NCI-H226 (cell line): ENCODE data around the gene ADAMTS2.

Source experiments
- DNase-seq: peaks from one replicate; pipeline ENCODE4 v3.0.0-alpha.2; 2015

ADAMTS2 gene

DNA sequence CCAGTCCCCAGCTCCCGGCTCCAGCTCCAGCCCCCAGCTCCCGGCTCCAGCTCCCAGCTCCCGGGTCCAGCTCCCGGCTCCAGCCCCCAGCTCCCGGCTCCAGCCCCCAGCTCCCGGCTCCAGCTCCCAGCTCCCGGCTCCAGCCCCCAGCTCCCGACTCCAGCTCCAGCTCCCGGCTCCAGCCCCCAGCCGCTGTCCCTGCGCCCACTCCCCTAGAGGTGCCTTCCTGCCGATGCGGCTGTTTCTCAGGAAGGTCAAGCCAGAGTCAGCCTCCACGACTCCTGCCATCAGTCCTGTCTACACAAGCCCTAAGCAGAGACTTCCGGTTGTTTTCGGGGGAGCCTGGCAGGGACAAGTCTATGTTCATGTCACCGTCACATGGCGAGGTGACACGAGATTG is 210.3 kb downstream of the ADAMTS2 start:
- no peak for DNase-seq

- no peak for DNase-seq
Measured at GRCh38 chr5:179134511-179134910, 210.8 kb downstream of the ADAMTS2 start.

GRCh38 chr5:179132586-179133355 is 212.5 kb downstream of the ADAMTS2 start:
- no peak for DNase-seq

DNA sequence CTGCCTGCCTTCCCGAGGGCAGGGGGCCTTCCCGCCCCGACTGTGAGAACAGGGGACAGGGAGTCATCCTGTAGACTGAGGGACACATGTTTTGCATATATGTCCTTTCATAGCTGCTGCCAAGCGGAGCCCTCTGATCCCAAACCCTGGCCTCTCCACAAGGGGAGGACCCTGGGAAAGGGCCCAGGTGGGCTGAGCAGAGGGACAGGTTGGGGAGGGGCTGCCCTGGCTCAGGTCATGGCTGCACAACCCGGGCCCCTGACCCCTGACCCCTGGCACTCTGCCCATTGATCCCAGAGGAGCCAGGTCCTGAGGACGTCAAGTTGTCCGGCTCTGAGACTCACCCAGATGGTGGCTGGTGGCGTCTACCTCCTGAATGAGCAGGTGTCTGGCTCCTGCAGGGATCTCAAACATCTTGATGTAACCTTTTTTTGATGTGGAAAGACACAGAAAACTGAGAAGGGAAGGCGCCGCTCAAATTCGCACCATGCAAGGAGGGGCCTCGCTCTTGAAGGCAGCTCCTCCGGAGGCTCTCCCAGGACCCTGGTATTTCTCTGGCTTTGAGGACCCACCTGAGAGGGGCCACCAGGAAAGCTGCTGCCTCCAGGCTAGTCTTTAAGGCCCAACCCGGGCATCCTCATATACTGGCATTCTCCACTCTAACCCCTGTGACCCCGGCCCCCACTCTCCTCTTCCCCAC is 213.2 kb downstream of the ADAMTS2 start:
- no peak for DNase-seq

DNA sequence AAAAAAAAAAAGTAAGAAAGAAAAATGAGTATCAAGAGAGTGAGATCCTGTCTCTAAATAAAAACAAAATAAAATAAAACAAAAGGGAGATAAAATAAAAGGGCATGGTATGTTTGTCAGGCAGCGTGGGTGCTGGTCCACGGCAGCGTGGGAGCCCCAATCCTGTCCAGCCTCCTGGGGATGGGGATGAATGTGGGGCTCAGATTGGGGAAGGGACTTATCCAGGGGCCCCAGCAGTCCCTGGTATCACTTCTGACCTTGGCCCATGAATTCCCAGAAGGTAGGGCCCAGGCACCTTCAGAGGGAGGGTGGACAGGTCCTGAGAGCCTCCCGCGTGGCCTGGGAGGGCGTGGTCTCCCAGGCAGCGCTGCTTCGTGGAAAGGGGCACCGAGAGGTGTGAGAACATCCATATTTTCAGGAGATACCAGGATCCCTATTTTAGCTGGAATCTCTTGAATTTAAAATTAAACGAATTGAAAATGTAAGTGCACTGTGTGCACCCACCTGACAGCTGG is 213.9 kb downstream of the ADAMTS2 start:
- DNase-seq: no peak

DNA sequence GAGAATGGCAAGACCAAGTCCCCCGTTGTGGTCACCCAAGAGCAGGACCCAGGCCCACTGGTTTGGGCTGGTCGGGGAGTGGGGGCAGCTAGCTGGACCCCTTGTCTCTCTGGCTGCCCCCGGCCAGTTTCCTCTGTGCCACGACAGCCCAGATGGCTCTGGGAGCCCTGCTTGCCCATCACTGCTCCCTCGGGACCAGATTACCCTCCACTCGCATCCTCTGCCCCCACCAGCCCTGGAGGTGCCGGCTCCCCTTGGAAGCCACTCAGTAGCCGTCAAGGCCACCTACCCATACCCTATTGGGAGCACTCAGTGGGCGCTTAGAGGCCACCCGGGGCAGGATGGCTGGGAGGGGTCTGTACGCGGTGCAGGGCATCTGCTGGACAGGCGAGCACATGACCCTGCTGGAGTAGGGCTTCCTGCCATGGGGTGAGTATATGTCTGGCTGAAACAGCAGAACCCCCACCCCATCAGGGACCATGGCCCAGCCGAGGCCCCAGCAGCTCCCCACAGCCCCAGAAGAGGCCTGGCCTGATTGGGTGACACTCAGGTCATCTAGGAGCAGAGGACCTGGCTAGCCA is 215.1 kb downstream of the ADAMTS2 start:
- DNase-seq: no peak

DNA sequence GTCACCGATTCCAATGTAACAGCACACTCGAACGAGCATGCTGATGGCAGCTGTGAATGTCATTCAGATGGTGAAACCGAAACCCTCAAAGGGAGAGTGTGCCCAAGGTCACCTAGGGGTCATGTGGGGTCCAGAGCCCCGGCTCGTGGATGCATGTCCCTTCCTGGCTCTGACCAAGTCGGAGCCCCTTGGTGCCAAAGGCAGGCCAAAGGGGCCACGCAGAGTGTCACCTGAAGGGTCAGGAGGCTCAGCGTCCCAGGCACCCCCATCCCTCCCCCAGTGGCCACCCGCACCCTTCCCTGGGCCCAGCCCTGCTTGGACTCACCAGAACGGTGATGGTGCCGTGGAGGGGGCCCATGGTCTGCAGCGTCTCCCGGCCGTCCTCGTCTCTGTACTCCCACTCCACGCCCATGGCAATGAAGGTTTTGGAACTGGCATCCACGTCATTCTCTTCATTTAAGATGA is 215.6 kb downstream of the ADAMTS2 start:
- no peak for DNase-seq

DNA sequence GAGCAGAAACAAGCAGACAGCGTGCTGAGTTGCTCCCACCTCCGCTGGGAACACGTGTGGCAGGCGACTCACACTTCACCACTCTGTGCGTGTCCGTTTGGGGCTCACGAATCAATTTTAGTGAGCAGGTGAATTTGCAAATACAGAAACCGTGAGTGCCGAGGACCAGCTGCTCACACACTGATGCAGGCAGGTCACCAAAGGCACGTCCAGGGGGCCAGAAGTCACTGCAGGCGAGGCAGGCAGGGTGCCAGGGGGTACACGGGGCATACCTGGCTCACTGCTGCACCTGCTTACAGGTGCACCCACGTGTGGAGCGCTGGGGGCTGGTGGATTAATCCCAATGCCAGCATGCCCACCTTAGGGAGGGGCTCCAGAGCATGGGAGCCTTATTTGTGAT is 216.3 kb downstream of the ADAMTS2 start:
- no peak for DNase-seq

DNA sequence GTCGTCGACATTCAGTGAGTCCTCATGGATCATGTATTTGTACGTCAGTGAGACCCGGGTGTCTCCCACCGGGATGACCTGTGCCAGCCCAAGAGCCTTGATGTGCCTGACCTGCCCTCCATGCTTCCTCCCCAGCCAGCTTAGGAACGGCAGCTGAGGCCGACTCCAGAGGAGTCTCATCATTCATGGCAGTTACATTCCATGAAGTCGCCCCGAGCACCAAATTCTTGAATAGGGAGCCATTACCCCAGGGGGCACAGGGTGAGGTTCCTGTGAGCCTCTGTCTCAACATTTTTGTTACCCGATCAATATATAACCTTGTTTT is 217.3 kb downstream of the ADAMTS2 start:
- DNase-seq: no peak

GRCh38 chr5:179127136-179128040 is 217.9 kb downstream of the ADAMTS2 start:
- no peak for DNase-seq

DNA sequence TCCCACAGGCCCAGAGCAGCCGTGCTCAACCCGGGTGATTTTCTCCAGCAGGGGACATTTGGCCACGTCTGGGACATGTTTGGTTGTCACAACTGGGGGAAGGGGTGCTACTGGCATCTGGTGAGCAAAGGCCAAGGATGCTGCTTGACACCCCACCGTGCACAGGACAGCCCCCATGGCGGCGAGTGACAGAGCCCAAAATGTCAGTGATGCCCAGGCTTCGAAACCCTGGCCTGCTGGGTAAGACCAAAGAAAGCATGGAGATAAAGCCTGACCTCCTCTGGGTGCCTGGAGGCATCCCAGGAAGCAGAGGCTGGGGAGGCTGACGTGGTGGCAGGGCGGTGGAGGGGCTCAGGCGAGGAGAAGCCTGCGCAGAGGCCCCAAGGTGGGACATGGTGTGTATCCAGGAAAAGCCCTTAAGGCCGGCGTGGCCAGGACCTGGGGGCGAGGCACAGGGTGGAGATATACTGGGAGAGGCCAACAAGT is 218.7 kb downstream of the ADAMTS2 start:
- DNase-seq: no peak

DNA sequence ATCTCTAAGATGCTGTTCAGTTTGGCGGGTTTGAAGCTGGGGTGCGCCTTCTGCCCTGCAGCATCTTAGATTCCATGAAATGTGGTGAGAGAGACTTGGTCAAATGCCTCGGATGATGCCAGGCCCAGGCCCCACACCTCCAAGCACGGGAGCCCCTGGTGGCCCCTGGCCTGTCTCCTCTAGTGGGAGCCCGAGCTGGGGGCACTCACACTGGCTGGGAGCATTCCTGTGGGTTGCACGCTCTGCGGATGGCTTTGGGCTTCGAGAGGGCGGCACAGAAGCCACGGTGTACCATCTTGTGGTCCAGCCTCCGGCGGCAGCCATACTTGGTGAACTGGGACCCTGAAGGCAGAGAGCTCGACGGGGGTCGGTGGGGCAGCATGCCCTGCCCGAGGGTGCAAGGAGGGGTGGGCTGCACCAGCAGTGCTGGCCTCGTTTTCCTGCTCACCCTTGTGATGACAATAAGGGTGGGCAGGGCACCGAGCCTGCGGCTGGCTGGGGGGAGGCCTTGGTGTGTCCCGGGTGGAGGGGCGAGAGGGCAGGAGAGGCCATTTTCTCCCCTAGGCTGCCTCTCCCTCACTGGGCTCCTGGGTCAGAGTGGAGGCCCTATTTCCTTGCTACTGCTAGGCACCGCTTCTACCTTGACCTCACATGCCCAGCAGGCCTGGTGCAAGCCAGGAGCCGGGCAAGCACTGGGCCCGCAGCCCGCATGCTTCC is 219.3 kb downstream of the ADAMTS2 start:
- DNase-seq: no peak

DNA sequence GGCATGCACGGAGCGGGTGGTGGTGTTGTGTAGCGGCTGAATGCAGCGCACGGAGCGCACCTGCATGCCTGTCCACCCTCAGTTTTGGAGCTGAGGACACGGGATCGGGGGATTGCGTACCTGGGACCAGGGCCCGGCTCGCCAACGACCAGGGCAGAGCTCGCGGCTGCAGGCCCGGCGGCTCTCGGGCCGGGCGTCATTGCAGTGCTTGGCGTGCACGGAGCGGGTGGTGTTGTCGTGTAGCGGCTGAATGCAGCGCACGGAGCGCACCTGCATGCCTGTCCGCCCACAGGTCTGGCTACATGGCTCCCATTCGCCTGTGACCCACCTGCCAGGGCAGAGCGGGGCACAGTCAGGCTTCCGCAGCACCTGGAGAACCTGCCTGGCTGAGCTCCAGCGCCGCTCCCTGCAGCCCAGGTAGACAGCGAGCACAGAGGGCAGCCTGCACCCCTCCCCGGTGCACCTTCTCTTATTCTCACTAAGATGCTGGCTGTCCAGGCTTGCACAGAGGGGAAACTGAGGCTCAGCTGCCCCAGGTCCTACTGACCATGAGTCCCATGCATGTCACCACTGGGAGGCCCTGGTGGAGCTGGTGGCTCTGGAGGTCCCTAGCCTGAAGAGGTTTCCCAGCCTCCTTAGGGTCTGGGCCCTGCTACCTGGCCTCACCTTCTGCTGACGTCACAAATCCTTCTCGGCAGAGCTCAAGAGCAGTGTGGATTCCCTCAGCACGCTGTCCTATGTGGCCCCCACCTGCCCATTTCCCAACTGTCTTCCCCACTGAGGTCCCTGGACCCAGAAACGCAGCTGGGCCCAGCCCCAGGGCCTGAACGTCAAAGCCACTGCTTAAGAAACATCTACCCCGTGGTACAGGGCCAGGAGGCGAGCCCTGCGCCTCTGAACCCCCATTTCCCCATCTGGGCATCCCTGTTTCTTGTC is 220.1 kb downstream of the ADAMTS2 start:
- DNase-seq: no peak

DNA sequence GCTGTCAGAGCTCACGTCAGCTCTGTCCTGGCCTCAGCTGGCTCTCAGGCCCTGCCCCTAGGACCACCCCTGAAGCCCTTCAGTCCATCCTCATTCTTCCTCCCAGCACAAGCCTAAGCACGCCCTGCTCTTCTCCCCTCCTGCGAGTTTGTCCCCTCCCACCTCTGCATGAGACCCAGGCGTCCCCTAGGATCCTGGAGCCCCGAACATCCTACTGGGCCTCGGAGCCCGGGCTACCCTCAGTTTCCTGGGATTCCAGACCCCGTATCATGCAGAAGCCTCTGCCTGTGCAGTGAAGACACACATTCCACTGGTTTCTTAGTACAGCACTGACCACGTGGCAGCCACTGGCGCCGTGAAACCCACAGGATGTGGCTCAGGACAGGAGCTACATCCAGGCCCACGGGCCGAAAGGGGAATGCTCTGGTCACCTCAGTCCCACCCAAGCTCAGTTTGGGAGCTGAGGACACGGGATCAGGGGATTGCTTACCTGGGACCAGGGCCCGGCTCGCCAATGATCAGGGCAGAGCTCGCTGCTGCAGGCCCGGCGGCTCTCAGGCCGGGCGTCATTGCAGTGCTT is 220.9 kb downstream of the ADAMTS2 start:
- no peak for DNase-seq

DNA sequence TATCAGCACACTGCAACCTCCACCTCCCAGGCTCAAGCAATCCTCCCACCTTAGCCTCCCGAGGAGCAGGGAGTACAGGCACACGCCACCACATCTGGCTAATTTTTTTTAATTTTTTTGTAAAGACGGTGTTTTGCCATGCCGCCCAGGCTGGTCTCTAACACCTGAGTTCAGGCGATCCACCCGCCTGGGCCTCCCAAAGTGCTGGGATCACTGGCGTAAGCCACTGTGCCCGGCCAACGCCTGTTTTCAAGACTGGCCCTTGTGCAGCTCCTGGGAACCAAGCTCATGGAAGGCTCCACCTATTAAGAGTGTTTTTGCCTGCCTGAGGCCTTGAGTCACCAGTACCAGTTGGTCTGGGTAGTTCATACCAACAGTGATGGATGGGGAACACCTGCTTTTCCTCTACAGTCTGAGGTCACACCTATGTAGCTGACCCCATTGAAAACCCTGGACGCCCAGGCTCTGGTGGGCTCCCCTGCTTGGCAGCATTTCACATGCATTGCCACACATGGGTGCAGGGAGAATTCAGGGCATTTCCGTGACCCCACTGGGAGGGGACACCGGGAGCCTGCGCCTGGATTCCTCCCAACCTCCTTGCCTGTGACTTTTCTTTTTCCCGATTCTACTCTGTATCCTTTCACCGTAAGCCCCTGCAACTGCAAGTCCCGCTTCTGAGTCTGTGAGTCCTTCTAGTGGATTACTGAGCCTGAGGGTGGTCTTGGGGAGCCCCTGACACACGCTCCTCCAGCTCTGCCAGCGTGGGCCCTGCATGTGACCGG is 221.6 kb downstream of the ADAMTS2 start:
- DNase-seq: no peak

GRCh38 chr5:179123109-179123426 is 222.2 kb downstream of the ADAMTS2 start:
- DNase-seq: no peak

DNA sequence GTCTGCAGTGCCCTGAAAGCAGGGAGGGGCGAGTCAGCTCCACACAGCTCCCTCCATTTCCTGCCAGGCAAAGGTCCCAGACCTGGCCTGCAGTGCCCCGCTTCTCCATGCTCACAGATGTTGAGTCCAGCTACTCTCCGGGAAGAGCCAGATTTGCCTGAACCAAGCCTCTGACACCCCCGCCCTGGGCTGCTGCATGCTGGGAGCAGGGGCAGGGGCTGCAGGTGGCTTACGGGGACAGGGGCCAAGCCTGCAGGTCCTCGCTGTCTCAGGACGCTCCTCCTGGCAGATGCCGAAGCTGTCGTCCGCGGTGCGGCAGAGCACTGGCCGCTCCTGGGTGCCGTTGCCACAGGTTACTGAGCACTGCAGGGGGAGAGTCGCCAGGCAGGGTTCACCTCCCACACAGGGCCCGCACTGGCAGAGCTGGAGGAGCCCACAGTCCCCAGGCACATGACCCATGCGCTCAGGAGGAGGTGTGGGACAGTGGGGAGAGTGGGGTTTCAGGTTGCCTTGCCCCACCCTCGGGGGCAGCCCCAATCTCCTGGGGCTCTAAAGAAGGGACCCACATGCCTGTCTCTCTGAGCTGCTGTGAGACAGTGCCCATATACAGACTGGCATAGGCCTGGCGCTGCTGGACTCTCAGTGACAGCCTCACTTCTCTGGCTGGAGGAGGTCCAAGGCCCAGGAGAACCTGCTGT is 222.7 kb downstream of the ADAMTS2 start:
- DNase-seq: no peak

DNA sequence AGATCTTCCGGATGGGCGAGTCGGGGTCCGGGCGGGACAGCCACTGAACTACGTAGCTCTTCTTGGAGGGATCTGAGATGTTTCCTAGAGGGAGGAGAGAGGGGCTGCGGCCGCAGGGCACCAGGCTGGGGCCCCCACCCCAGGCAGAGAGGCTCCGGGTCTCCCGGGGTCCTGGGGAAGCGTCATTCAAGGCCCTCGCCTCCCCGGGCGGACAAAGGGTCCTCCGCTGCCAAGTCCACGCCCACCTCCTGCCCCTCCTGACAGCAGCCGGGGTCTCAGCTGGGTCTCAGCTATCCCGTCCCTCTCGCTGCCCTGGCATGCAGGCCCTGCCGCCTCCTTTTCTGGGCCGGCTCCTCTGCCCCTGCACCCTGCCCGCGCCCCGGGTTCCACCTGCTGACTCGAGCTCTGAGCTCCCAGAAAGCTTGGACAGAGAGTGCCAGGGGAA is 223.6 kb downstream of the ADAMTS2 start:
- no peak for DNase-seq
